K562 (cell line): Measurements from ENCODE around the gene ABCA3. TPM values are rescaled to one million over a fixed set of nuclear protein-coding genes. Genes with fewer than 3 reads are reported as not detected.
A peak's percentile ranks its signal among the peaks of the same experiment; 100 is the strongest.

Source experiments
- ARID1B ChIP-seq: fragments of 450-650 bp; IDR thresholded peaks from 2 replicates; pipeline ENCODE4 v1.6.1; 2016; ENCODE audit warnings: antibody characterized with exemption, mild to moderate bottlenecking, inconsistent platforms
- ATF7 ChIP-seq: fragments of 450-650 bp; IDR thresholded peaks from 2 replicates; pipeline ENCODE4 v1.7.1; 2014; ENCODE audit warnings: mild to moderate bottlenecking, moderate library complexity
- CTBP1 ChIP-seq: fragments of 450-650 bp; IDR thresholded peaks from 2 replicates; pipeline ENCODE4 v1.6.1; 2016; ENCODE audit warnings: borderline replicate concordance
- DMBX1 ChIP-seq: fragments of 250-450 bp; sonication (Bioruptor Pico); IDR thresholded peaks from 2 replicates; pipeline ENCODE4 v1.8.0; 2022; ENCODE audit warnings: inconsistent platforms, mild to moderate bottlenecking, moderate library complexity, borderline replicate concordance
- E2F3 ChIP-seq: fragments of 250-450 bp; sonication (Bioruptor Pico); IDR thresholded peaks from 2 replicates; pipeline ENCODE4 v1.4.0; 2020; ENCODE audit warnings: mild to moderate bottlenecking
- FOSL1 ChIP-seq: fragments of 200-800 bp; sonication (Bioruptor generic); conservative IDR thresholded peaks from 2 replicates; pipeline ENCODE4 v1.6.1; 2016; ENCODE audit warnings: missing genetic modification characterization, missing compliant biosample characterization
- NCOA2 ChIP-seq, 2 experiments: fragments of 450-650 bp; IDR thresholded peaks; 2 replicates each; pipeline ENCODE4 v1.6.1; 2018; ENCODE audit warnings: mild to moderate bottlenecking in 2 of 2, moderate library complexity in 1 of 2; ENCODE audit not compliant: partially characterized antibody in 2 of 2
- PCBP2 ChIP-seq: fragments of 200-400 bp; formaldehyde crosslinking; IDR thresholded peaks from 2 replicates; pipeline ENCODE4 v1.6.1; 2018; ENCODE audit warnings: low read length, low read depth, mild to moderate bottlenecking, moderate library complexity; ENCODE audit not compliant: poor library complexity, severe bottlenecking
- PHB2 ChIP-seq: fragments of 450-650 bp; IDR thresholded peaks from 2 replicates; pipeline ENCODE4 v1.6.1; 2017; ENCODE audit warnings: low read depth
- POLR2A ChIP-seq: fragments of 450-650 bp; conservative IDR thresholded peaks from 2 replicates; pipeline ENCODE4 v1.6.1; 2016
- RFX5 ChIP-seq: IDR thresholded peaks from 2 replicates; pipeline ENCODE4 v1.6.1; 2011; ENCODE audit warnings: low read depth, mild to moderate bottlenecking, improper control_type of control experiment, low read length
- SAFB ChIP-seq: fragments of 200-400 bp; formaldehyde crosslinking; IDR thresholded peaks from 2 replicates; pipeline ENCODE4 v1.6.1; 2017; ENCODE audit warnings: low read depth, low read length, borderline replicate concordance
- TCF3 ChIP-seq: sonication (generic); formaldehyde crosslinking; IDR thresholded peaks from 2 replicates; pipeline ENCODE4 v1.4.0; 2020; ENCODE audit warnings: mild to moderate bottlenecking, missing genetic modification reagents
- ZFP36 ChIP-seq: fragments of 150-350 bp; IDR thresholded peaks from 2 replicates; pipeline ENCODE4 v1.6.1; 2018; ENCODE audit warnings: low read length, low read depth; ENCODE audit not compliant: partially characterized antibody
- ZNF146 ChIP-seq: IDR thresholded peaks from one replicate; pipeline ENCODE4 v1.6.1; 2018; ENCODE audit warnings: missing compliant biosample characterization; ENCODE audit not compliant: unreplicated experiment
- ZNF232 ChIP-seq: sonication (generic); formaldehyde crosslinking; IDR thresholded peaks from 2 replicates; pipeline ENCODE4 v1.8.0; 2022; ENCODE audit warnings: mild to moderate bottlenecking, missing genetic modification reagents
- ZNF316 ChIP-seq: fragments of 450-650 bp; IDR thresholded peaks from 2 replicates; pipeline ENCODE4 v1.6.1; 2016
- polyA plus RNA-seq, 8 experiments: library from polyadenylated mRNA; depleted of rRNA in 4 of 8; stranded (reverse) in 5 of 8; unstranded in 3 of 8; fragments of >200 nt; fragmentation: Nextera tagmentation in 2 of 8; fragmentation: Illumina TruSeq in 1 of 8; extraction: Ambion mirVana in 2 of 8; extraction: Trizol in 1 of 8; gene quantifications; 2 replicates each; pipeline versions ENCODE4 v1.2.1 to v1.2.3, GENCODE V29; 2011 to 2014; ENCODE audit warnings: inconsistent platforms in 1 of 8, missing spikeins in 1 of 8
- total RNA-seq, 7 experiments: library from RNA; depleted of rRNA in 6 of 7; stranded (reverse); fragments of >200 nt in 6 of 7; fragmentation: Illumina TruSeq in 2 of 7; extraction: Trizol in 2 of 7; gene quantifications; 2 replicates each; pipeline versions ENCODE4 v1.2.1 to v1.2.3, GENCODE V29; 2011 to 2021; ENCODE audit warnings: low replicate concordance in 1 of 7
- TF ChIP-seq, protein P1 (sequence below): fragments of 250-450 bp; sonication (Bioruptor Pico); IDR thresholded peaks from 2 replicates; pipeline ENCODE4 v1.8.0; 2022; ENCODE audit warnings: moderate library complexity, mild to moderate bottlenecking, inconsistent platforms
- TF ChIP-seq, protein P2 (sequence below), 2 experiments: fragments of 450-650 bp; IDR thresholded peaks; 2 replicates each; pipeline ENCODE4 v1.6.1; 2016
- TF ChIP-seq, protein P3 (sequence below): fragments of 450-650 bp; formaldehyde crosslinking; IDR thresholded peaks from 2 replicates; pipeline ENCODE4 v1.4.0; 2022; ENCODE audit warnings: mild to moderate bottlenecking, moderate library complexity
- TF ChIP-seq, protein P4 (sequence below), 2 experiments: IDR thresholded peaks in 1 of 2; conservative IDR thresholded peaks in 1 of 2; 2 replicates each; pipeline ENCODE4 v1.6.1; 2016; ENCODE audit warnings: low read depth in 2 of 2, mild to moderate bottlenecking in 1 of 2, missing compliant biosample characterization in 1 of 2, missing genetic modification characterization in 1 of 2, moderate library complexity in 1 of 2
- TF ChIP-seq, protein P5 (sequence below): sonication (generic); formaldehyde crosslinking; IDR thresholded peaks from 2 replicates; pipeline ENCODE4 v1.4.0; 2020; ENCODE audit warnings: mild to moderate bottlenecking, missing genetic modification reagents

Gene ABCA3
- total and polyA plus RNA-seq, 9 of the 15 experiments (the other 6 are each of a cell fraction or from before 2014, with no cell fraction given): 0.66 to 23.7 (median 6.9) TPM

DNA sequence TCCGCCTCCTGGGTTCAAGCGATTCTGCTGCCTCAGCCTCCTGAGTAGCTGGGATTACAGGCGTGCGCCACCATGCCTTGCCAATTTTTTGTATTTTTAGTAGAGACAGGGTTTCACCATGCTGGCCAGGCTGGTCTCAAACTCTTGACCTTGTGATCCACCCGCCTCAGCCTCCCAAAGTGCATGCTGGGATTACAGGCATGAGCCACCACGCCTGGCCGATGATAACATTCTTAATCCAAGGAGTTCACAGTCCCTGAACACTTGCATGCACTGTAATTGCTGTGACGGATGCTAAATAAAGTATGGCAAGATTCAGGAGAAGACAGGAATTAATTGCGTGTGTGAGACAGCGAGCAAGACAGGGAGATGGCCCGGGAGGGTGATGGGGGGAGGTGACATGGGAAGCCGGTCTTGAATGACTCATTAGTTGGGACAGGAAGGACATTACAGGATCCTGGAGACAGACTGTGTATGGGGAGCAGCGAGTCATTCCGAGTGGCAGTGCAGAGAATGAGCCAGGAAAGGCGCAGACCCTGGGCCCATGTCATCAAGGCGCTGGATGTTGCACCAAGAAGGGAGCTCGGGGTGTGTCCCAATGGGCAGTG is 6.7 kb downstream of the ABCA3 start (continued):
- TF ChIP-seq, protein P1, sequence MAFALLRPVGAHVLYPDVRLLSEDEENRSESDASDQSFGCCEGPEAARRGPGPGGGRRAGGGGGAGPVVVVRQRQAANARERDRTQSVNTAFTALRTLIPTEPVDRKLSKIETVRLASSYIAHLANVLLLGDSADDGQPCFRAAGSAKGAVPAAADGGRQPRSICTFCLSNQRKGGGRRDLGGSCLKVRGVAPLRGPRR: no peak
- TF ChIP-seq POLR2A (peak; percentile 17; the same call in 1 of the 2 replicates), ZNF232 (CRISPR knock-in tag) (no peak), PHB2 (no peak), FOSL1 (tag) (peak; percentile 87), SAFB (no peak), DMBX1 (CRISPR knock-in tag) (no peak), ARID1B (peak; percentile 72), CTBP1 (peak; percentile 46; the same call in 1 of the 2 replicates), TCF3 (CRISPR knock-in tag) (no peak), PCBP2 (no peak), ZNF316 (no peak), NCOA2 (IDR thresholded peaks at IDR 0.05; ENCODE audit: partially characterized antibody in 2 of 2) (no peak), ATF7 (0 out of 2 replicates have a peak, but pooled peaks have one; percentile 14), ZNF146 (no peak), RFX5 (no peak), ZFP36 (no peak), E2F3 (CRISPR knock-in tag) (no peak)
- TF ChIP-seq, protein P2, sequence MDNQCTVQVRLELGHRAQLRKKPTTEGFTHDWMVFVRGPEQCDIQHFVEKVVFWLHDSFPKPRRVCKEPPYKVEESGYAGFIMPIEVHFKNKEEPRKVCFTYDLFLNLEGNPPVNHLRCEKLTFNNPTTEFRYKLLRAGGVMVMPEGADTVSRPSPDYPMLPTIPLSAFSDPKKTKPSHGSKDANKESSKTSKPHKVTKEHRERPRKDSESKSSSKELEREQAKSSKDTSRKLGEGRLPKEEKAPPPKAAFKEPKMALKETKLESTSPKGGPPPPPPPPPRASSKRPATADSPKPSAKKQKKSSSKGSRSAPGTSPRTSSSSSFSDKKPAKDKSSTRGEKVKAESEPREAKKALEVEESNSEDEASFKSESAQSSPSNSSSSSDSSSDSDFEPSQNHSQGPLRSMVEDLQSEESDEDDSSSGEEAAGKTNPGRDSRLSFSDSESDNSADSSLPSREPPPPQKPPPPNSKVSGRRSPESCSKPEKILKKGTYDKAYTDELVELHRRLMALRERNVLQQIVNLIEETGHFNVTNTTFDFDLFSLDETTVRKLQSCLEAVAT (IDR thresholded peaks at IDR 0.05): no peak
- TF ChIP-seq, protein P3, sequence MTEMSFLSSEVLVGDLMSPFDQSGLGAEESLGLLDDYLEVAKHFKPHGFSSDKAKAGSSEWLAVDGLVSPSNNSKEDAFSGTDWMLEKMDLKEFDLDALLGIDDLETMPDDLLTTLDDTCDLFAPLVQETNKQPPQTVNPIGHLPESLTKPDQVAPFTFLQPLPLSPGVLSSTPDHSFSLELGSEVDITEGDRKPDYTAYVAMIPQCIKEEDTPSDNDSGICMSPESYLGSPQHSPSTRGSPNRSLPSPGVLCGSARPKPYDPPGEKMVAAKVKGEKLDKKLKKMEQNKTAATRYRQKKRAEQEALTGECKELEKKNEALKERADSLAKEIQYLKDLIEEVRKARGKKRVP: no peak
- TF ChIP-seq, protein P4, sequence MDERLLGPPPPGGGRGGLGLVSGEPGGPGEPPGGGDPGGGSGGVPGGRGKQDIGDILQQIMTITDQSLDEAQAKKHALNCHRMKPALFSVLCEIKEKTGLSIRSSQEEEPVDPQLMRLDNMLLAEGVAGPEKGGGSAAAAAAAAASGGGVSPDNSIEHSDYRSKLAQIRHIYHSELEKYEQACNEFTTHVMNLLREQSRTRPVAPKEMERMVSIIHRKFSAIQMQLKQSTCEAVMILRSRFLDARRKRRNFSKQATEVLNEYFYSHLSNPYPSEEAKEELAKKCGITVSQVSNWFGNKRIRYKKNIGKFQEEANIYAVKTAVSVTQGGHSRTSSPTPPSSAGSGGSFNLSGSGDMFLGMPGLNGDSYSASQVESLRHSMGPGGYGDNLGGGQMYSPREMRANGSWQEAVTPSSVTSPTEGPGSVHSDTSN (CRISPR knock-in tag; IDR thresholded peaks at IDR 0.05; ENCODE audit: low read depth): no peak
- TF ChIP-seq, protein P4 (tag; conservative IDR thresholded peaks at IDR 0.05; ENCODE audit: low read depth): no peak
- TF ChIP-seq, protein P5, sequence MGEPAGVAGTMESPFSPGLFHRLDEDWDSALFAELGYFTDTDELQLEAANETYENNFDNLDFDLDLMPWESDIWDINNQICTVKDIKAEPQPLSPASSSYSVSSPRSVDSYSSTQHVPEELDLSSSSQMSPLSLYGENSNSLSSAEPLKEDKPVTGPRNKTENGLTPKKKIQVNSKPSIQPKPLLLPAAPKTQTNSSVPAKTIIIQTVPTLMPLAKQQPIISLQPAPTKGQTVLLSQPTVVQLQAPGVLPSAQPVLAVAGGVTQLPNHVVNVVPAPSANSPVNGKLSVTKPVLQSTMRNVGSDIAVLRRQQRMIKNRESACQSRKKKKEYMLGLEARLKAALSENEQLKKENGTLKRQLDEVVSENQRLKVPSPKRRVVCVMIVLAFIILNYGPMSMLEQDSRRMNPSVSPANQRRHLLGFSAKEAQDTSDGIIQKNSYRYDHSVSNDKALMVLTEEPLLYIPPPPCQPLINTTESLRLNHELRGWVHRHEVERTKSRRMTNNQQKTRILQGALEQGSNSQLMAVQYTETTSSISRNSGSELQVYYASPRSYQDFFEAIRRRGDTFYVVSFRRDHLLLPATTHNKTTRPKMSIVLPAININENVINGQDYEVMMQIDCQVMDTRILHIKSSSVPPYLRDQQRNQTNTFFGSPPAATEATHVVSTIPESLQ (CRISPR knock-in tag): no peak
